ENCODE results near the gene CTSO.

Gene CTSO

GRCh38 chr4:155974996-155975395, 21.3 kb upstream of the CTSO start:
- FAIRE-seq (peak; percentile 20), DNase-seq (ENCODE audit: insufficient read length, low spot score) (no peak)
- TF ChIP-seq PAX5 (IDR thresholded peaks at IDR 0.05; ENCODE audit: insufficient read depth, low read length, severe bottlenecking) (no peak), TAF1 (IDR thresholded peaks at IDR 0.05; ENCODE audit: low read depth, low read length) (no peak), POLR2AphosphoS5 (IDR thresholded peaks at IDR 0.05; ENCODE audit: low read depth, low read length) (no peak), POLR2A (IDR thresholded peaks at IDR 0.05; ENCODE audit: low read depth, low read length) (no peak), POU2F2 (IDR thresholded peaks at IDR 0.05; ENCODE audit: low read depth, low read length) (no peak), SPI1 (IDR thresholded peaks at IDR 0.05; ENCODE audit: low read depth, low read length) (no peak)

- peak; percentile 4 for DNase-seq (ENCODE audit: insufficient read length, low spot score)
- TF ChIP-seq SPI1 (IDR thresholded peaks at IDR 0.05; ENCODE audit: low read depth, low read length), result no peak
- TF ChIP-seq PAX5 (IDR thresholded peaks at IDR 0.05; ENCODE audit: insufficient read depth, low read length, severe bottlenecking), result no peak
- FAIRE-seq, result peak; percentile 78
These were observed 20.7 kb upstream of the CTSO start for GRCh38 chr4:155974476-155974749.

GRCh38 chr4:155973639-155974475, 20.2 kb upstream of the CTSO start:
- TF ChIP-seq PAX5 (IDR thresholded peaks at IDR 0.05; ENCODE audit: insufficient read depth, low read length, severe bottlenecking) (no peak), SPI1 (IDR thresholded peaks at IDR 0.05; ENCODE audit: low read depth, low read length) (no peak), TAF1 (IDR thresholded peaks at IDR 0.05; ENCODE audit: low read depth, low read length) (no peak), POLR2A (IDR thresholded peaks at IDR 0.05; ENCODE audit: low read depth, low read length) (no peak), POU2F2 (IDR thresholded peaks at IDR 0.05; ENCODE audit: low read depth, low read length) (no peak)
- DNase-seq (ENCODE audit: insufficient read length, low spot score) (no peak), FAIRE-seq (no peak)

GRCh38 chr4:155972098-155972497, 18.4 kb upstream of the CTSO start:
- DNase-seq (ENCODE audit: insufficient read length, low spot score) (no peak), FAIRE-seq (no peak)
- no peak for TF ChIP-seq POU2F2 (IDR thresholded peaks at IDR 0.05; ENCODE audit: low read depth, low read length)
- no peak for TF ChIP-seq PAX5 (IDR thresholded peaks at IDR 0.05; ENCODE audit: insufficient read depth, low read length, severe bottlenecking)
- TF ChIP-seq TAF1 (IDR thresholded peaks at IDR 0.05; ENCODE audit: low read depth, low read length), result no peak
- TF ChIP-seq POLR2AphosphoS5 (IDR thresholded peaks at IDR 0.05; ENCODE audit: low read depth, low read length), result no peak

GRCh38 chr4:155966731-155967395, 13.2 kb upstream of the CTSO start:
- FAIRE-seq (no peak), DNase-seq (ENCODE audit: insufficient read length, low spot score) (no peak)
- no peak for TF ChIP-seq POU2F2 (IDR thresholded peaks at IDR 0.05; ENCODE audit: low read depth, low read length)
- no peak for TF ChIP-seq POLR2A (IDR thresholded peaks at IDR 0.05; ENCODE audit: low read depth, low read length)
- no peak for TF ChIP-seq PAX5 (IDR thresholded peaks at IDR 0.05; ENCODE audit: insufficient read depth, low read length, severe bottlenecking)
- TF ChIP-seq TAF1 (IDR thresholded peaks at IDR 0.05; ENCODE audit: low read depth, low read length), result no peak
- no peak for TF ChIP-seq SPI1 (IDR thresholded peaks at IDR 0.05; ENCODE audit: low read depth, low read length)
- TF ChIP-seq POLR2AphosphoS5 (IDR thresholded peaks at IDR 0.05; ENCODE audit: low read depth, low read length), result no peak

GRCh38 chr4:155966171-155966570, 12.5 kb upstream of the CTSO start:
- TF ChIP-seq PAX5 (IDR thresholded peaks at IDR 0.05; ENCODE audit: insufficient read depth, low read length, severe bottlenecking) (no peak), SPI1 (IDR thresholded peaks at IDR 0.05; ENCODE audit: low read depth, low read length) (no peak)
- FAIRE-seq, result no peak
- DNase-seq (ENCODE audit: insufficient read length, low spot score), result no peak

GRCh38 chr4:155964016-155964891, 10.6 kb upstream of the CTSO start:
- TF ChIP-seq POLR2AphosphoS5 (IDR thresholded peaks at IDR 0.05; ENCODE audit: low read depth, low read length) (no peak), TAF1 (IDR thresholded peaks at IDR 0.05; ENCODE audit: low read depth, low read length) (no peak), SPI1 (IDR thresholded peaks at IDR 0.05; ENCODE audit: low read depth, low read length) (no peak), POU2F2 (IDR thresholded peaks at IDR 0.05; ENCODE audit: low read depth, low read length) (no peak), PAX5 (IDR thresholded peaks at IDR 0.05; ENCODE audit: insufficient read depth, low read length, severe bottlenecking) (no peak), POLR2A (IDR thresholded peaks at IDR 0.05; ENCODE audit: low read depth, low read length) (no peak)
- DNase-seq (ENCODE audit: insufficient read length, low spot score) (no peak), FAIRE-seq (no peak)

GRCh38 chr4:155962767-155963166, 9.1 kb upstream of the CTSO start:
- TF ChIP-seq POLR2A (IDR thresholded peaks at IDR 0.05; ENCODE audit: low read depth, low read length), result no peak
- TF ChIP-seq POLR2AphosphoS5 (IDR thresholded peaks at IDR 0.05; ENCODE audit: low read depth, low read length), result no peak
- TF ChIP-seq POU2F2 (IDR thresholded peaks at IDR 0.05; ENCODE audit: low read depth, low read length), result no peak
- TF ChIP-seq TAF1 (IDR thresholded peaks at IDR 0.05; ENCODE audit: low read depth, low read length), result no peak
- TF ChIP-seq SPI1 (IDR thresholded peaks at IDR 0.05; ENCODE audit: low read depth, low read length), result no peak
- TF ChIP-seq PAX5 (IDR thresholded peaks at IDR 0.05; ENCODE audit: insufficient read depth, low read length, severe bottlenecking), result no peak
- no peak for FAIRE-seq
- DNase-seq (ENCODE audit: insufficient read length, low spot score), result no peak

GRCh38 chr4:155961575-155961974, 7.9 kb upstream of the CTSO start:
- DNase-seq (ENCODE audit: insufficient read length, low spot score) (no peak), FAIRE-seq (no peak)

More at GRCh38 chr4:155961575-155961974, 7.9 kb upstream of the CTSO start:
- TF ChIP-seq SPI1 (IDR thresholded peaks at IDR 0.05; ENCODE audit: low read depth, low read length) (no peak), POLR2A (IDR thresholded peaks at IDR 0.05; ENCODE audit: low read depth, low read length) (no peak), TAF1 (IDR thresholded peaks at IDR 0.05; ENCODE audit: low read depth, low read length) (no peak), PAX5 (IDR thresholded peaks at IDR 0.05; ENCODE audit: insufficient read depth, low read length, severe bottlenecking) (no peak), POLR2AphosphoS5 (IDR thresholded peaks at IDR 0.05; ENCODE audit: low read depth, low read length) (no peak), POU2F2 (IDR thresholded peaks at IDR 0.05; ENCODE audit: low read depth, low read length) (no peak)

Data from GM12891 (cell line).